IPS-NIHi7 (cell line): ENCODE data around the gene TMEM221.
A peak's percentile ranks its signal among the peaks of the same experiment; 100 is the strongest.

Experiments
- DNase-seq: peaks from one replicate; pipeline ENCODE4 v3.0.0; 2012; ENCODE audit warnings: mixed read lengths; ENCODE audit errors: extremely low spot score

TMEM221 gene

DNA sequence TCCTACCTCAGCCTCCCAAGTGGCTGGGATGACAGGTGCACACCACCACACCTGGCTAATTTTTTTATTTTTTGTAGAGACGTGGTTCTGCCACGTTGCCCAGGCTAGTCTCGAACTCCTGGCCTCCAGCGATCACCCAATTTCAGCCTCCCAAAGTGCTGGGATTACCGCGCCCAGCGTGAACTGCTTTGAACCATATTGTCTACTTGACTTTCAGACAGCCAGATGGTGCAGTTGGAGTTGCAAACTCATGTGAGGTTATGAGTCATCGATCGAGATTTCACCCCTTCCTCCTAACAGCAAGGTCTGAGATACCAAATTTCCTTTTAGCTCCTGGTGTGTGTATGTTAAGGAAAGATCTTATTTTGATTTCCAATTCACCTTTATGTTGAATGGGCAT lies 24.6 kb upstream of the TMEM221 start:
- no peak for DNase-seq

DNA sequence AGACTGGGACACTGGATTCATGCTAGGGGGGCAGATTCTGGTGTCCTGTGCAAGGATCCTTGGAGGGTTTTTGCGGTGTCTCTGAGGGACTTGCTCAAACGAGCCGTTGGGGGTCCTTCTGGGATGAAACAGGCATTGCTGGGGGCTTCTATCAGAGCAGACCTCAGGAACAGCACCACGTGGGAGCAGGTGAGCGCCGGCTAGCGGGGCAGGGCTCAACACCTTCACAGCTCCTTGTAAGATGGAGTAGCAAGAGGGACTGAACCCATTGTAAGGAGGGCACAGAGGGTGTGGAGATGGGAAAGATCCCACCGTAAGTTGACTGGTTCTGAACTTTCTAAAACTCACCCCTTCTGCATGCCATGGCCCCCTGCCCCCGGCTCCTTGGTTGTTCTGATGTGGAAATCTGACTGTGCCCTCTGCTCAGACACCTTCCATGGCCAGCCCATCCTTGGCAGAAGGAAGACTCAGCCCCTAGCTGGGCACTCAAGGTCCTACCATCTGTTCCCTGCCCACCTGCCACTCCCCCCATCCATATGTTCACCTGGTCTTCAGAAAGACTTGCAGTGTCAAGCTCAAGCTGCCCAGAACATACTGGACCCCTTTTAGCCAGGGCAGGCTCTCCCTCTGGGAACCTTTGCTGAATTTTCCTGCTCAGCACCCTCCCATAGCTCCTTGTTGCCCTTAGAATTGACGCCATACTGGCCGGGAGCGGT lies 23.1 kb upstream of the TMEM221 start:
- DNase-seq: no peak

DNA sequence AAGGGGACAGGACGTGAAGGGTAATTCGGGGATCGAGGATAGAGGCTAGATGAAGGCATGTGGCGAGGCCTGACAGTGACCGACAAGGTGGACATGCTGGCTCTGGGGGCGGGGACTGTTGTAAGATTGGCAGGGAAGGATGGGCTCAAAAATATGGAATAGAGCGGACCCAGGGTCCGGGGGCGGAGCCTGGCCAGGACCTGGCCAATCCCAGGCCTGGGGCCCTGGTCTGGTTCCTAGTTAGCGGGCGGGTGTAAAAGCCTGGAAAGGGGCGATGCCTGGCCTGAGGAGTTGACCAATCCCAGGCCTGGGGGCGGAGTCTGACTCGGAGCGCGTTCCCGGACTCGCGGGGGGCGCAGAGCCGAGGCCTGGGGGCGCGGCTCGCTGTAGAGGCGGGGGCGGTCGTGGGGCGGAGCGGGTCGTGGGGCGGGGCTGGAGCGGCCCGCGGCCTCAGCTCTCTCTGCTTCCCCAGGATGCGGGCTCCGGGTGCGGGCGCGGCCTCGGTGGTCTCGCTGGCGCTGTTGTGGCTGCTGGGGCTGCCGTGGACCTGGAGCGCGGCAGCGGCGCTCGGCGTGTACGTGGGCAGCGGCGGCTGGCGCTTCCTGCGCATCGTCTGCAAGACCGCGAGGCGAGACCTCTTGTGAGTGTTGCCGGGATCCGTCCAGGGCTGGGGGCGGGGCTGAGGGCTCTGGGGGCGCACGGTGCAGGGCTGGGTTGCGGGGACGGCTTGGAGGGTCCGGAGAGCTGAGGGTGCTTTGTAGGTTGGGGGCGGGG lies 21.8 kb upstream of the TMEM221 start, which contains the start of gene SLC27A1:
TSS of gene SLC27A1 (plus strand) at position 457 of the 774 bp plus-strand sequence. CDS start at position 474, 17 bp downstream.
- peak; percentile 95 for DNase-seq

DNA sequence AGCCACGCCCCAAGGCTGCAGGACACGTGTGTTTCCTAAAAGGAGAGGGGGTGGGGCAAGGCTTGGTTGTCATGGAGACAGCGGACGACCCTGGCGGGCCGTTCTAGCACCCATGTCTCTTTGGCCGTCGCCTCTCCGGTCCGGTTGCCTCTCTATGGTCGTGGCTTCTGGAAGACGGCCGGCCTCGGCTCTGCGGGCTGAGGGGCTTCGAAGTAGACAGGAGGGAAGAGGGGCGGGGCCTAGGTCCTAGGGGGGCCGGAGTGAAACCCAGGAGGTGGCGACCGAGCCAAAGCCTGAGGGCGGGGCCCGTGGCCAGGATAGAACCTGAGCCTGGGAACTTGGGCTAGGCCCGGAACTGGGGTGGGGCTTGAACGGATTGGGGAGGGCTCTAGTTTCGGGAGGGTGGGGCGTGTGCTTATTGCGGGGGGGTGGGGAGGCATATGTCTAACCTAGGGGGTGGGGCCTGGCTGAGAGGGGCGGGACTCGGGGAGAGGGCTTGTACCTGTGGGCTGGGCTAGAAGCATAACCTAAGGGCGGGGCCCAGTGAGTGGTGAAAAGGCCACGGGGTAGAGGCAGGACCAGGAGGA lies 21.1 kb upstream of the TMEM221 start:
- DNase-seq: peak; percentile 84

DNA sequence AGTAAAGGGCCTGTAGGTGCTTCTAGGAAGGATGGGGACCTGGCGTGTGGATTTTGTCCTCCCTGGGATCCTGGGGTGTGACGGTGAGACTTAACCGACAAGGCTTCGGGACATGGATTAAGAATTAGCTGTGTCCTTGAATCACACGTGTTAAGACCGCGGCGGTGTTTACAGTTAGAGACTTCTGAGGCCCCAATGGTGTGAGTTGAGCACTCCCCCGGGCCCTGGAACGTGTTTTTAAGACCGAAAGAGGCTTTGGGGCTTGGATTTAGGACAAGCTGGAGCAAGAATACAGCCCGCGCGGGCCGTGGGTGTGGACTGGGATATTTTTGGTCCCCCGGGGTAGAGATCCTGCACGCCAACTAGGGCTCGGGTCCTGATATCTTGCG lies 20.6 kb upstream of the TMEM221 start:
- DNase-seq: no peak

DNA sequence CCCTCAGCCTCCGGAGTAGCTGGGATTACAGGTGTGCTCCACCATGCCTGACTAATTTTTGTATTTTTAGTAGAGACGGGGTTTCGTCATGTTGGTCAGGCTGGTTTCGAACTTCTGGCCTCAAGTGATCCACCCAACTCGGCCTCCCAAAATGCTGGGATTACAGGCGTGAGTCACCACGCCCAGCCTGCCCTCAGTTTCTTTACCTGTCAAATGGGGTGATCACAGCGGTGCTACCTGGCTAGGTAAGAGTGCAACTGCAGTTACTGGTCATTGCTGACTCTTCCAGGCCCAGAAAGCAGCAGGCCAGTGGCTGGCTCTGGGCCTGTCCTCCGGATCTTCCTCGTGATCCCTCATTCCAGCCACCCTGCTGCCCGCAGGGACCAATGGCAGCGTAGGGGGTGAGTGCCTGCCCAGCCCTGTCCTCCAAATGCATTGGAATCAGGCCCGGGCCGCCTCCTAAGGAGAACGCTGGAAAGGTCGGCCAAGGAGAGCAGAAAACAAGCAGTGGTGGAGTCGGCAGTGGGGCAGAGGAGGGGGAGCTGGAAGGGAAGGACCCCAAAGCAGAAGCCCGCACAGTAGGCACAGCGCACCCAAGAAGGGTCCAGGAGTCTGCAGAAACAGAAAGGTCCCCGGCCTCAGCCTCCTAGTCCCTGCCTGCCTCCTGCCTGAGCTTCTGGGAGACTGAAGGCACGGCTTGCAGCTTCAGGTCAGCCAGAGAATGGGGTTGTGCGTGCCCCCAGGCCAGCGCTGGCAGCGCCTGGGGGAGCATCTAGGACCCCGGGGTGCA lies 20.0 kb upstream of the TMEM221 start:
- no peak for DNase-seq

DNA sequence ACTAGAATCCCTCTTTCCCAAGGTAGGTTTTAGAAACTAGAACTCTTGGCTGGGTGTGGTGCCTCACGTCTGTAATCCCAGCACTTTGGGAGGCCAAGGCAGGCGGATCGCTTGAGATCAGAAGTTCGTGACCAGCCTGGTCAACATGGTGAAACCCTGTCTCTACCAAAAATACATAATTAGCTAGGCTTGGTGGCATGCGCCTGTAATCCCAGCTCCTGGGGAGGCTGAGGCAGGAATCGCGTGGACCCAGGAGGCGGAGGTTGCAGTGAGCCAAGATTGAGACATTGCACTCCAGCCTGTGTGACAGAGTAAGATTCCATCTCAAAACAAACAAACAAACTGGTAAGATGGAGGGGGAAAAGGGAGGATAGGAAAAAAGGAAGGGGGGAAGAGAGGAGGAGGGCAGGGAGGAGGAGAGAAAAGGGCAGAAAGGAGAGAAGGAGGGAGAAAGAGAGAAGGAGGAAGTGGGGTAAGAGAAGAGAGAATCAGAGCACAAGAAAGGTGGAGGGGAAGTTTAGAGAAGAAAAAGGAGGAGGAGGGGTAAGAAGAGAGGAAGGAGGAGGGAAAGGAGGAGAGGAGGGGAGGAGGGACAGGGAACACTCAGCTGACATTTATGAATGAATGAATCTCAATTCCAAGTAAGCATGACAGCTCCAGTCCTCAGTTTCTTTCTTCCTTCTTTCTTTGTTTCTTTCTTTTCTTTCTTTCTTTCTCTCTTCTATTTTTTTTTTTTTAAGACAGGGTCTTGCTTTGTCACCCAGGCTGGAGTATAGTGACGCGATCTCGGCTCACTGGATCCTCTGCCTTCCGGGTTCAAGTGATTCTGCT lies 19.2 kb upstream of the TMEM221 start:
- DNase-seq: no peak

DNA sequence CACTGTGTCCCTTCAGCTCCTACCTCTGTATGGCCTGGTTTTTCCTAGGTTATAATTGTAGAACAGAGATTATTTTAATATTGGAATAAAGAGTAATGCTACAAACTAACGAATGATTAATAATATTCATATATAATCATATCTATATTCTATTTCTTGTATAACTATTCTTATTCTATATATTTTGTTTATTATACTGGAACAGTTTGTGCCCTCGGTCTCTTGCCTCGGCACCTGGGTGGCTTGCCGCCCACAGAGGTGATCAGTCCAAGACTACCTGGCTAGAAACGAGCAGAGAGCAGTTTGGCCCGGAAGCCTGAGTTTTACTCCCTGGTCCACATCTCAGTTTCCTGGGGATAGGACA lies 18.0 kb upstream of the TMEM221 start:
- no peak for DNase-seq

DNA sequence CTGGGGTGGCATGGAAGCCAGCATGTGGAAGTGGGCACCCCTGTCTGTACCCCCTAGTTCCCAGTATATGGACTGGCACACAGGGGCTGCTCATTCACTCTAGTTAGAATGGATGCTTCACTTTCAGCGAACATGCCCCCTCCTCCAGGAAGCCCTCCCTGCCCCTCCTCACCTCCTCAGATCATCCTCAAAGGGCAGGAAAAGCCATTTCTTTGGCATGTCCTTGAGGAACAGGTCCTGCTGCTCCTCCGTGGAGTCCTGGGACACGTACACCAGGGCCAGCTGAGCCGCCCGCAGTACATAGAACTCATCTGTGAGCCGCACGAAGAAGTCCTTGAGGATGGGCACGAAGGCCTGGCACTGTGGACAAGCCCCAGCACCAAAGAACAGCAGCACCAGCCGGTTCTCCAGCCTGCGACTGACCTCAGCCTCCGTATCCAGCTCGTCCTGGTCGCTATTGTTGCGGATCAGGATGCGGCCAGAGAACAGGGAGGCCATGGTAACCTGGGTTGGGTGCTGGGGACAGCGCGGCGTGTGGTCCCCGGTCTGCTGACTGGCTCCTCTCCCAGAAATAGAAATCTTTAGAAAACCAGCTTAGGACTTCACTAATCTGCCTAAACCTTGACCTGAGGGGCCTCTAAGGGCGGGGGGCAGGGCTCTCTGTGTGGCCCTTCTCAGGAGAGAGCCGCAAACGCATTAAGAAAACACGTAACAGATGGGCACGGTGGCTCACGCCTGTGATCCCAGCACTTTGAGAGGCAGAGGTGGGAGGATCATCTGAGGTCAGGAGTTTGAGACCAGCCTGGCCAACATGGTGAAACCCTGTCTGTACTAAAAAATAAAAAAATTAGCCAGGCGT lies 12.1 kb upstream of the TMEM221 start, which contains the start of gene NXNL1:
TSS of gene NXNL1 (minus strand) at position 555 of the 859 bp plus-strand sequence. CDS start at position 498, 57 bp downstream.
- DNase-seq: no peak

DNA sequence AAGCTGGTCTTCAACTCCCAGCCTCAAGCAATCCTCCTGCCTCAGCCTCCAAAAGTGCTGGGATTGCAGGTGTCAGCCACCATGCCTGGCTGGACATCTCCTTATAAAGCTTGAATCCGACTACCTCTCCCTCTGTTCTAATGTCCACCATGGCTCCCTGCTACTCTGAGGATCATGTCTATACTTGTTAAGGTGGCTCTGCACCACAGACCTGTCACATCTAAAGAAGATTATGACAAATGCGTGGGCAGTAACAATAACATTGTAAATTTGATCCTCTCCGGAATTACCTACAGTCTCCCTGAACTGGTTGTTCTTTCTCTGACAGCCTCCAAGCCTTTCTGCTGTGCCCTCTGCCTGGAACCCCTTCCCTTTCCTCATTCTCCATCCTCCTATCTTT lies 10.5 kb upstream of the TMEM221 start:
- no peak for DNase-seq

DNA sequence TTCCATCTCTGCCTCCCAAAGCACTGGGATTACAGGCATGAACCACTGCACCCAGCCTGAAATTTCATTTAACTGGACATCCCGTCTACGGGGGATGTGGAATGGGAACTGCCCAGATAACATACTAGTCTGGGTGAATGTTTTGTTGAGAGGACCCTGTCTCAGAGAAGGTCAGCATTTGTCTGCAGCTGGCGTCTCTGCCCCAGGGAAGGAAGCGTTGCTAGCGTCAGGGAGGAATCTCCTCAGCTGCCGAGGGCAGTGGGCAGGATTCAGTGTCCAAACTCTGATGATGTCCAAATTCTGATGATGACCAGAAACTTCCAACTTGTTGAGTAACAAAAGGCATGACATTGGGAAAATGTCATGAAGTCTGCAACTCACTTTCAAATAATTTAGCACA lies 9.1 kb upstream of the TMEM221 start:
- DNase-seq: no peak

DNA sequence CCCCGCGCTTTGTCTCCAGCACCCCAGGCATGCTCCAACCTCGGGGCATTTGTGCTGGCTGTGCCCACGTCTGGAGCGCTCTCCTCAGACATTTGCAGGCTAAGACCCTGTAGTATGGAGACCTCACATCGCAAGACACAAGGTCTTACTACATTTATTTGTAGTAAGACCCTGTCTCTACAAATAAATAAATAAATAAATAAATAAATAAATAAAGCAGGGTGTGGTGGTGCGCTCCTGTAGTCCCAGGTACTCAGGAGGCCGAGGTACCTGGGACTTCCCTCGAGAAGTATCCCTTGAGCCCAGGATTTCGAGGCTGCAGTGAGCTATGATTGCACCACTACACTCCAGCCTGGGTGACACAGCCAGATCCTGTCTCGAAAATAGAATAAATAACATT lies 7.7 kb upstream of the TMEM221 start:
- no peak for DNase-seq

DNA sequence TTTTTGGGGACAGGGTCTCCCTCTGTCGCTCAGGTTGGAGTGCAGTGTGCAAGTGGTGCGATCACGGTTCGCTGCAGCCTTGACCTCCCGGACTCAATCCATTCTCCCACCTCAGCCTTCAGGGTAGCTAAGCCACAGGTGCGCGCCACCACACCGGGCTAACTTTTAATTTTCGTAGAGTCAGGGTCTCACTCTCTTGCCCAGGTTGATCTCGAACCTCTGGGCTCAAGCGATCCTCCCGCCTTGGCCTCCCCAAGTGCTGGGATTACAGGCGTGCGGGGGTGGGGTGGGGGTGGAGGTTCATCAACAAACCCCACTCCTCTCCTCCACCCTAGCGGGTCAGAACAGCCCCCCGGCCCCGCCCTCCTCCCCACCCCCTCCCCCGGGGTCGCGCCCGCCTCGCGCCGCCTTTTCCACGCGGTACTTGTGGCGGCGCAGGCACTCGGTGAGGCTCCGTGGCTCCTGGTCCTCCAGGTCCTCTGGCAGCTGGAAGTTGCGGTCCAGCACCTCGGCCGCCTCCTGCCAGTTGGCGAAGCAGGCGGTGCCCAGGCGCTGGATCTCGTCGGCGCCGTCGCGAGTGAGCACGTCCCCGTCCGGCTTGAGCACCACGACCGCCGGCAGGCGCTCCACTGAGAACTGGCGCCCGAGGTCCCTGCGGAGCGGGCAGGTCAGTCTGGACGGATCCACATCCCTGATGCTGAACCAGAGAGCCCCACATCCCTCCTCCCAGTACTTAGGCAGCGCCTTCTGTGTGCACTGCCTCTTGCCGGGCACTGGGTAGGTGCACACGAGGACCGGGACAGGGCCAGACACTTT lies 7.0 kb upstream of the TMEM221 start:
- DNase-seq: no peak

DNA sequence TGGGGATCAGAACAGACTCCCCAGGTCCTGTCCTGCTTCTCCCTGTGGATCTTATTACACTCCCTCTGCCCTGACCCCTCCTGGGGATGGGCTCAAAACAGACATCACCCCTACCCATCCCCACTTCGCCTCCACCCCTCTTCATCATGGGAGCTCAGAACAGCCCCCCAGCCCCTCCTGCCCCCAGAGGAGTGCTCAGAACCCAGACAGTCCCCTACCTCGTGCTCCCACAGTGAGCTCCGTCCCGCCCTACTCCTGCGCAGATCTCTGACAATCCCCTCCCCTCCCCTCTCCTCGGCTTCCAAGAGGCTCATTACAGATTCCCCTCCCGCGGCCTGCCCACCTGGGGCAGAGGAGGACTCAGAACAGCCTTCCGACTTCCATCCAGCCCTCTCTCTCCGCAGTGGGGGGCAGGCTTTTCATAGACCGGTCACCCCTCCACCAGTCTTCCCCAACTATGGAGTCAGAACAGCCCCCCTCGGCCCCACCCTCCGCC lies 6.2 kb upstream of the TMEM221 start:
- DNase-seq: peak; percentile 61

DNA sequence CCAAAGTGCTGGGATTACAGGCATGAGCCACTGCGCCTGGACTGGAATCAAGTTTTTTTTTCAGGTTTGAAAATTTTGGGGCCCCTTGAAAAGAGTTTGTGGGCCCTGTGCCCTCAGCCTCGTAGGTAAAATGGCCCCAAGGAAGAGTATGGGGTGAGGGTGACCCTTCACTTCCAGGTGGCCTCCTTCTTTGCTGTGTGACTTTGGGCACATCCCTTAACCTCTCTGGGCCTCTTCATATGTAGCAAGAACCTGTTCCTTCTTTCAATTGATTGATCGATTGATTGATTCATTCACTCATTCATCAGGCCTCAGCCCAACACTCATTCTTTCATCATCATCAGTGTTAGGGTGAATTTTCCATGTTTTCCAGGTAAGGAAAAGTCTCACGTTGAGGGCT lies 3.4 kb upstream of the TMEM221 start:
- DNase-seq: no peak

DNA sequence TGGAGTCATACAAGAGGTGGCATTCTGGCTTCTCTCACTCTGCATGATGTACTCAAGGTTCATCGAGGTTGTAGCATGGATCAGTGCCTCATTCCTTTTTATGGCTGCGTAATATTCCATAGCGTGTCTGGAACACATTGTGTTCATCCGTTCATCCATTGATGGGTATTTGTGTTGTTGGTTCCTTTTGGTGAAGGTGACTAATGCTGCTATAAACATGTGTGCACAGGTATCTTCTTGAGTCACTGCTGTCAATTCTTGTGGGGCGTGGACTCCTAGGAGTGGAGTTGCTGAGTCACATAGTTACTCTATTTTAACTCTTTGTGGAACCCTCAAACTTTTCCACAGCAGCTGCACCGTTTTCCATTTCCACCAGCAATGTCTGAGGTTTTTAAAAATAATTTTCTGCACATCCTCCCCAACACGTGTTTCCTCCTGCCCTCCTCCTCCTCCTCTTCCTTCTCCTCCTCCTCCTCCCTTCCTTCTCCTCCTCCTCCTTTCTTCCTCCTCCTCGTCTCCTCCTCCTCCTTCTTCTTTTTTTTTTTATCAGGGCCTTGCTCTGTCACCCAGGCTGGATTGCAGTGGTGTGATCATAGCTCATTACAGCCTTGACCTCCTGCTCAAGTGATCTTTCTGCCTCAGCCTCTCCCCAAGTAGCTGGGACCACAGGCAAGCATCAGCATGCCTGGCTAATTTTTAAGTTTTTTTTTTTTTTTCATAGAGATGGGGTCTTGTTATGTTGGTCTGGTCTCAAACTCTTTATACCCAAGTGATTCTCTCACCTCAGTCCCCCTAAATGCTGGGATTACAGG lies 2.0 kb upstream of the TMEM221 start:
- no peak for DNase-seq

DNA sequence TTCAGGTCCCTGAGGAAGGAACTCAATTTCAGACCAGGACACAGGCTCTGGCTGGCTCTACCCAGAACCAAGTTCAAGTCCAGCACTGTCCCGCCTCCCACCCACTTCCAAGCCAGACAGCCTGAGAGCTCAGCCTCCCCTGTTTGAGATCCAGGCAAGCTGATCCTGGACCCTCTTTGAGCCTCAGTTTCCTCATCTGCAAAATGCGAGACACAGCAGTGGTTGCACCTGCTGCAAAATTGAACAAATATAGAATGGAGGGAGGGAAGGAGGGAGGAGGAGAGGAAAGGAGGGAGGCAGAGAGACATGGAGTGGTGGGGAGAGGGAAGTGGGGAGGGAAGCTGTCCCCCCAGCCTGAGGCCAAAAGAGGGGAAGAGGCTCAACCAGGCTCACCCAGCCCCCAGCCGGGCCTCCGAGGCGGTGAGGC lies 751 bp downstream of the TMEM221 start:
- DNase-seq: no peak

DNA sequence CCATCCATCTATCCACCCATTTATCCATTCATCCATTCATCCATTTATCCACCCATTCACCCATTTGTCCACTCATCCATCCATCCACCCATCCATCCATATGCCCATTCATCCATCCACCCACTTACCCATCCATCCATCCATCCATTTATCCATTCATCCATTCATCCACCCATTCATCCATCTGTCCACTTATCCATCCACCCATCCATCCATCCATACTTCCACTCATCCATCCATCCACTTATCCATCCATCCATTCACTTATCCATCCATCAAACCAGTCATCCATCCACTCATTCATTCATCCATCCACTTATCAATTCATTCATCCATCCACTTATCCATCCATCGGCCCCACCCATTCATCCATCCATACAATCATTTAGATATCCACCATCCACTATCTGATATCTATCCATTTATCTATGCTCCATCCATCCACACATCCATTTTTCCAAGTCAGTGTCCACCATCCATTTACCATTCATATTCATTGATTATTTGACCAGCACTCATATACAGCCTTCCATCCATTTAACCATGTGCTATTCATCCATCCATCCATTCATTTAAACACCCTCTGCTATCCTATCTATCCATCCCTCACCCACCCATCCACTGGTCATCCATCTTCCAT lies 2.8 kb downstream of the TMEM221 start:
- no peak for DNase-seq
